Smooth muscle cell of the pulmonary artery (primary cell): ENCODE data around the gene TBXAS1. TPM values are rescaled to one million over a fixed set of nuclear protein-coding genes. Genes with fewer than 3 reads are reported as not detected.

ENCODE experiments used
- total RNA-seq: library from RNA; depleted of rRNA; stranded (reverse); fragments of >200 nt; gene quantifications from 2 replicates; pipeline ENCODE4 v1.2.3, GENCODE V29; 2014

TBXAS1 gene
- total RNA-seq, result 1.1 and 2.1 TPM in 2 replicates

GRCh38 chr7:139829025-139829774 lies at the start of gene TBXAS1:
Gene TBXAS1, plus strand, starts transcription at chr7:139829264. Its CDS starts 127 bp downstream, at chr7:139829391.

GRCh38 chr7:140062528-140063299 lies 233.7 kb downstream of the TBXAS1 start, which contains the start of gene PARP12:
Gene PARP12, minus strand, starts transcription at chr7:140062951. Its CDS starts 104 bp downstream, at chr7:140062847.

Other genes with a start within 250 kb of the TBXAS1 start
- 20.1 and 37.1 TPM in 2 replicates for gene HIPK2, start 51.3 kb upstream of the TBXAS1 start, total RNA-seq
- gene PARP12, start 233.7 kb downstream of the TBXAS1 start, total RNA-seq, result 18.6 and 19.4 TPM in 2 replicates